GM18505 (cell line): ENCODE results near the gene PRKRIP1.
"Not testable (repeated sequence)": the region's sequence is repeated elsewhere in the genome, so short reads cannot be mapped to it uniquely, and the experiment has no call there.

ENCODE experiments used
- ATAC-seq: cut with Tn5 transposase; IDR thresholded peaks from one replicate; pipeline ENCODE4 v1.9.1; 2021; ENCODE audit not compliant: unreplicated experiment
- POLR2A ChIP-seq: IDR thresholded peaks from 4 replicates; pipeline ENCODE4 v1.6.1; 2011; ENCODE audit warnings: borderline replicate concordance; ENCODE audit not compliant: insufficient read depth, insufficient read length; ENCODE audit errors: extremely low read depth

Gene PRKRIP1

DNA sequence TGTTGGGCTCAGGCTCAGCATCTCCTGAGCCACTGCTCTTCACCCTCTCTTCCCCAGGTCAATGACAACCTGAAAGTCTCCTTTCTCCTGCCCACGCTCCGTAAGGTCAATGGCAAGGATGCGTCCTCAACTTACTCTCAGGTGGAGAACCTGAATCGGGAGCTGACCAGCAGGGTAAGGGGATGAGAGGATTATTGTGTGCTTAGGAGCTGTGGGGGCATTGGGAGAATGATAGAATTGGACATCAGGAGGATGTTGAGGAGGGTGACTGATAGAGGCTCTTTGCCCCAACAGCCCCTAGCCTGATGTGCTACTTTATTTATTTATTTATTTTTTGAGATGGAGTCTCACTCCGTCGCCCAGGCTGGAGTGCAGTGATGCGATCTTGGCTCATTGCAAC is 69.9 kb downstream of the PRKRIP1 start:
- TF ChIP-seq POLR2A: no peak
- no peak for ATAC-seq

DNA sequence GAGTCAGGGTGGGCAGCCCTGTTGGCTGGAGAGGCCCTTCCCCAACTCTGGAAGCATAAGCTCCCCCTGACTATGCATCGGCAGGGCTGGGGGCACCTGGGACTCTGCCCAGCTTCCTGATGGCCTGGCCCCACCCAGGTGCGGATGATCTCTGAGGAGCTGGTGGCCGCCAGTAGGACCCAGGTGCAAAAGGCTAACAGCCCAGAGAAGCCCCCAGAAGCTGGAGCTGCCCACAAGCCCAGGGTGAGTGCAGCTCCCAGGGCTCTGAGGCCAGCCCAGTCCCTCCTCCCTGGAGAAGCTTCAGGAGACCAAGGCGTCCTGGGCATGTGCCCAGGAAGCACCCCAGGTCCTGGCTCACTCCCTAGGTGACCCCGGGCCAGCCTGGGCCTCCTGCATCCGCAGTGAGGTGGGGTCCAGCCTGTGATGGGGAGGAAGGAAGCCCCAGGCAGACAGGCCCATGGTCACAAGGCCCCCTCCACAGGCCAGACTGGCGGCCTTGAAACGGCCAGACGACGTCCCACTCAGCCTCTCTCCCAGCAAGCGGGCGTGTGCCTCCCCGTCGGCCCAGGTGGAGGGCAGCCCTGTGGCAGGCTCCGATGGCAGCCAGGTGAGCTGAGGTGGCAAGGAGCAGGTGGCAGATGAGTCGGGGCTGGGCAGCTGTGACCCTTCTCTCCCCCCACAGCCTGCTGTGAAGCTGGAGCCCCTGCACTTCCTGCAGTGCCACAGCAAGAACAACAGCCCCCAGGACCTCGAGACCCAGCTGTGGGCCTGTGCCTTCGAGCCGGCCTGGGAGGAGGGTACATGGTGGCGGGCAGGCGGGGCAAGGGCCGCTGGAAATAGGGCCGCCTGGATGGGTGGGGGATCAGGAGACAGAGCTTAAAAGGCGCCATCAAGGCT is 71.7 kb downstream of the PRKRIP1 start:
- TF ChIP-seq POLR2A: no peak
- ATAC-seq: no peak

DNA sequence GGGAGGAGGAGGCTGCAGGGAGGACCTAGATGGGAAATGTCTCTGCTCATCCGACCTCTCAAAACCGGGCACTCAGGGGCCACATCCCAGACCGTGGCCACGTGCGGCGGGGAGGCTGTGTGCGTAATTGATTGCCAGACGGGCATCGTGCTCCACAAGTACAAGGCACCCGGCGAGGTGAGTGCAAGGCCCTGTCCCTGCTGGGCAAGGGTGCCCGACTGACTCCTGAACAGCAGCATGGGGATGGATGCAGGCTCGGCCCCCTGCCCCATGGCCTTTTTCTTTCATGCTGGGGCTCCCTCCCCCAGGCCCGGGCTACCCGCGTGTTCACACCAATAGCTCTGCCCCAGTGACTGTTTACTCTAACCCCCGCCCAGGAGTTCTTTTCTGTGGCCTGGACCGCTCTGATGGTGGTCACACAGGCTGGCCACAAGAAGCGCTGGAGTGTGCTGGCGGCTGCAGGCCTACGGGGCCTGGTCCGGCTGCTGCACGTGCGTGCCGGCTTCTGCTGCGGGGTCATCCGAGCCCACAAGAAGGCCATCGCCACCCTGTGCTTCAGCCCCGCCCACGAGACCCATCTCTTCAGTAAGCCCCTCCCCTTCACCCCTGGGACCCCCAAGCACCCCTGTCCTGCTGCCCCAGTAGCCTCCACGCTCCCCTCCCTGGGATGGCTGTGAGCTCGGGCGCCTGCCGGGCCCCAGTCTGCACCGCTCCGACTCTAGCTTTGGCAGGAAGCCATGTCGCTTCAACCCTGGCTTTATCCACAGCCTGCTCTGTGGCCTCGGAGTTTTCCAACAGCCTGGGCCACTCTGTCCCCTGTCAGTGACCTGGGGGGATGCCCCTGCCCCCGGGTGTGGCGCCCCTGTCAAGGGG is 72.6 kb downstream of the PRKRIP1 start:
- no peak for TF ChIP-seq POLR2A
- no peak for ATAC-seq

DNA sequence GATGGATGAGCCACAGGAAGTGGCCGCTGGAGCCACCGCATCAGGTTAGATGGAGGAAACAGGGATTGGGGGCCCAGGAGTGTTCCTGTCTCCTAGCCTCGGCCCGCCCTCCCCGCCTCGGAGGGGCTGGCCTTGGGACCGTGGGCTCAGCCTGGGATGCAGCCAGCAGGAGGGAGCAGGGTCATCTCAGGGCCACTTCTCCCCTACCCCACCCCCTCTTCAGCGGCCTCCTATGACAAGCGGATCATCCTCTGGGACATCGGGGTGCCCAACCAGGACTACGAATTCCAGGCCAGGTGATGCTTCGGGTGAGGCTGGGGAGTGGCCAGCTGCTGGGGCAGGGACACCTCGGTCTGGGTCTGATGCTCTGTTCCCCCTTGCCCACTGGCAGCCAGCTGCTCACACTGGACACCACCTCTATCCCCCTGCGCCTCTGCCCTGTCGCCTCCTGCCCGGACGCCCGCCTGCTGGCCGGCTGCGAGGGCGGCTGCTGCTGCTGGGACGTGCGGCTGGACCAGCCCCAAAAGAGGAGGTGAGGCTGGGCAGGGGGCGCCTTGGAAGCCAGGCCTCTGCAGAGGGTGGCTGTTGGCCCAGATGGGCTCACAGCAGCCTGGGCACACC is 73.3 kb downstream of the PRKRIP1 start:
- no peak for TF ChIP-seq POLR2A

DNA sequence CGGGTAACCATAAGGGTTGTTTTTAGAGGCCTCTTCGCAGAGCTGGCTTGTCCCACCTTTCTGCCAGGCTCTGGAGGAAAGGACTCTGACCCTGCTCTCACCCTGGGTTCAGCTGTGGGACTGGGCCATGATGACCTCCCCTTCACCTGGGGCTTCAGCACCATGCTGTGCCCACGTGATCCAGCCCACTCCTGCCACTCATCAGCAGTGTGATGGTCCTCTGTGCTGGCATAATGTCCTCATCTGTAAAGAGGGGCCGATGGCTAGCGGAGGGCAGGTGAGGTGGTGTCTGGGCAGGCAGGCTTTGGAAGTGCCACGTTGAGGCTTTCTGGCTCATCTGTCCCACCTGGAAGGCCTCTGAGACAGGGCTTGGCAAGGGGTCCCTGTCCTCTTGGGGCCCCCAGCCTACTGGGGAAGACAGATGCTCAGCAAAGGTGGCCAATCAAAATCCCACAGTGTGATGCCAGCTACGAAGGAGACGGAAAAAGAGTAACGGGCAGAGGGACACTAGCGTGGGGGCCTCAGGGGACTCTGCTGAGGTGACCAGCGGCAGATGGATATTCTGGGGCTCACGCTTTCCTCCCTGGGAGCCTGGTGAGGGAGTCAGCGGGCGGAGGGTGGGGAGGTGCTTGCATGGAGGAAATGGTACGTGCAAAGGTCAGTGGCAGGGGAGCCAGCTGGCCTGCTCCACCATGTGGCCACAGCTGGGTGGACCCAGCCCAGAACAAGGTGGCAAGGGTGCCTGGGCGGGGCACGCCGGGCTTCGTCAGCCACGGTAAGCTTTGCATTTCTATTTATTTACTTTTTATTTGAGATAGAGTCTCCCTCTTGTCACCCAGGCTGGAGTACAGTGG is 74.0 kb downstream of the PRKRIP1 start:
- ATAC-seq: no peak
- no peak for TF ChIP-seq POLR2A

More for the DNA sequence above, 73.3 kb downstream of the PRKRIP1 start:
- ATAC-seq: no peak

DNA sequence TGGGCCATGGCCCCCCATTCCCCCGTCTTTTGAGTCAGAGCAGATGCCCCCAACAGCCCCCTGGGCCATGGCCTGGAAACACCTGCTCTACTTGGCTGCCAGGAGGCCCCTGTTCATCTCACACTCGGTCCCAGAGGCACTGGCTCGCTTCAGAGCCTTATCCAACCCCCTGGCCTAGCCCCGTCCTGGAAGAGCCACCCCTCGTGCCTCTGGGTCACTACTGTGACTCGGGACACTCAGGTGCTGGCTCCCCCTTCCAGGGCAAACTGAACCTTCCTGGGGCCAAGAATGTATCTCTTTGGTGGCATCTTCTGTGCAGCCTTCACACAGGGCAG is 75.6 kb downstream of the PRKRIP1 start:
- TF ChIP-seq POLR2A: no peak
- no peak for ATAC-seq

DNA sequence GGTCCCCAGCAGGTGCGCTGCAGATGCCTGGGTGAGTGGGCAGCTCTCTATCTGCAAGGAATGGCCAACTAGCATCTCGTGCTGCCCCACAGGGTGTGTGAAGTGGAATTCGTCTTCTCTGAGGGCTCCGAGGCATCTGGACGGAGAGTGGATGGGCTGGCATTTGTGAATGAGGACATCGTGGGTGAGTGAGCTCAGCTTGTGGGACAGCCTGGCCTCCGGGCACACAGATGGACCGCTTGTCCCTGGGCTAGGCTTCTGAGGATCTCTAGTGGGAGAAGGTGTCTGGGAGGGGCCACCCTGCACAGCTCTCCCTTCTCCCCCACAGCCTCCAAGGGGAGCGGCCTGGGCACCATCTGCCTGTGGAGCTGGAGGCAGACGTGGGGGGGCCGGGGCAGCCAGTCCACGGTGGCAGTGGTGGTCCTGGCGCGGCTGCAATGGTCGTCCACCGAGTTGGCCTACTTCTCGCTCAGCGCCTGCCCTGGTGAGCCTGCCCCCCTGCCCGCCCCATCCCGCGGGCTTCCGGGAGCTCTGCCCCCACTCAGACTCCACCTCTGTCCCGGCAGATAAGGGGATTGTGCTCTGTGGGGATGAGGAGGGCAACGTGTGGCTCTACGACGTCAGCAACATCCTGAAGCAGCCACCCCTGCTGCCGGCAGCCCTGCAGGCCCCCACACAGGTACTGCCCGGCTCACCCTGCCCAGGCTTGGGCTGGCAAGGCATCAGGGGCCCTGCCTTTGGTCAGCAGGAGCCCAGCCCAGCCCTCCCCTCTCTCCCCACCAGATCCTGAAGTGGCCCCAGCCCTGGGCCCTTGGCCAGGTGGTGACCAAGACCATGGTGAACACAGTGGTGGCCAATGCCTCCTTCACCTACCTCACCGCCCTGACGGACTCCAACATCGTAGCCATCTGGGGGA is 76.2 kb downstream of the PRKRIP1 start:
- TF ChIP-seq POLR2A: peak; percentile 31
- ATAC-seq: no peak

DNA sequence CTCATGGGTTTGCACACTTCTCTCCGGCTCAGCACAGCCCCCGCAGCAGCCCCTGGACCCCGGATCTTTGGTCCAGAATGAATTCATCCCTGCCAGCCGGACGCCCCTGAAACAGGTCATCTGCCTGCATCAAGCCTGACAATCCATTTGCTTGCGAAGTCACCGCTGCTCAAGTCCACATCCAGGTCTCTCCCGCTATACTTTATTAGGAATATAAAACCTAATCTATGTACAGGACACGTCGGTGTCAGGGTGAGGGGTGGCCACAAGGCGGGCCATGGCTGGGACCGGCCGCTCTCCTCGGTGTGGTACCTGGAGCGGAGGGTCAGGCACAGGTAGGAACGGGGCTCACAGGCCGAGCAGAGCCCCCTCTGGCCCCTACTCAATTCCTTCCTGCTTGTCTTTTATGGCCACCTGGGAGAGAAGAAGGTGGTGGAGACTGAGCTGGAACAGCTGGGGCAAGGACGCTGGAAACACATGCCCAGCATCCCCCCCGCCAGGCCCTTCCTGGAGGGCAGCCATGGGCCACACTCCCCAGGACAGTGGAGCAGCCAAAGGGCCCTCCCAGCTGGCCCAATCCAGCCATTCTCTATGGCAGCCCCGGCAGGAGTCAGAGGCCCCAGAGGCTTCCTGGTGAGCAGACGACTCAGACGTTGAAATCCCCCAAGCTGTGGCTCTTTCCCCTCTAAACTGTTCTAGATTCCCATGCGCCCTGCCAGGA is 77.3 kb downstream of the PRKRIP1 start:
- no peak for ATAC-seq

DNA sequence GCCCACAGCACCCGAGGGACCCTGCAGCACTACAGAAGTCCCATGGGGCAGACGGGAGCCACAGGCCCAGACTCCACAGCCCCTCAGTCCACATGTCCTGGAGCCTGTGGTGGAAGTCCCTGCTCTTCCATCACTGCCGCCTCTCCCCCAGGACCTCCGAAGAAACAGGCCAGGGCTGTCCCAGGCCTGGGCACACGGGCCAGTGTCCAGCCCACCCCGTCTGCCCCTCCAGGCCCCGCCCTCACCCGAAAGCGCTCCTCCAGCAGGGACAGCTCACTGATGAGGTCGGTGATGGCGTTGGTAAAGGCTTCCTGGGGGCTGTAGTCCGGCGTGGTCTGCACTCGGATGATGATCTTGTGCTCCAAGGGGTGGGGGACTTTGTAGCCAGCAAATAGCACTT is 78.0 kb downstream of the PRKRIP1 start:
- not testable (repeated sequence) for ATAC-seq

More for the DNA sequence above, 77.3 kb downstream of the PRKRIP1 start:
- no peak for TF ChIP-seq POLR2A

DNA sequence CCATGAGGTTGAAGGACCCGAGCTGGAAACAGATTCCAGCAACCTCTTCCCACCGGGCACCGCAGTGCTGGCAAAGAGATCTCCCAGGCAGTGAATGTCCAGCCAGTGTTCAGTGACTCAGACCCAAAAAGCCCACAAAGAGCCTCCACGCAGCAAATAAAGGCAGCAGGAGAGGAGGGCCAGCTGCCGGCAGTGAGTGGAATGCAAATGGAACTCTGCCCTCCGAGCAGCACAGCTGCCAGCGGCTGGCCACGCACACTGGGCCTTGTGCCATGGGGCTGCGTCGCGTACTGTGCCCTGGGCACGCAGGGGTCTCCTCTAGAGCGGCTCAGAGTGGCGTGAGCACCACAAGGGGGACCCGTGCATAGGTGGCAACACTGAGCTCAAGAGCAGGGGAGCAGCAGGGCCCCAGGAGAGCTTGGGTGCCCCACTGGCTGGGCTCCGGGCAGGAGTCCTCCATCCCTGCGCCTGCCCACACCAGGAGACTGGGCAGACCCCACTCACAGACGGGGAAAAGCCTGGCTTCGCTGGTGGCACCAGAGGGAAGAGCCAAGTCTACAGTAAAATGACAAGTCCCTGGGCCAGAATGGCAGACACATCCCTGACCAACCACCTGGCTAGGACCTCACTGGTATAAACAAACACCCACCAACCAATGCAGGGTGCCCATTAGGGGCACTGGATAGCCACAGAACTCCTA is 78.7 kb downstream of the PRKRIP1 start:
- not testable (repeated sequence) for ATAC-seq
